Upper lobe of right lung (tissue), 1 donor: Measurements from ENCODE around the gene SMIM24. TPM values are rescaled to one million over a fixed set of nuclear protein-coding genes. Genes with fewer than 3 reads are reported as not detected.

Source experiments
- ATAC-seq: fragments of 200-7000 bp; cut with Tn5 transposase; one replicate; pipeline ENCODE4 v1.9.1; 2020; ENCODE audit warnings: mild to moderate bottlenecking, moderate library complexity
- DNase-seq: peaks from one replicate; pipeline ENCODE4 v3.0.0-alpha.2; 2020
- H3K27ac ChIP-seq: fragments of 200-600 bp; one replicate; pipeline ENCODE4 v1.8.0; 2022
- H3K27me3 ChIP-seq: fragments of 200-600 bp; one replicate; pipeline ENCODE4 v1.8.0; 2022; ENCODE audit warnings: mild to moderate bottlenecking
- H3K36me3 ChIP-seq: fragments of 200-600 bp; one replicate; pipeline ENCODE4 v1.8.0; 2022
- H3K4me1 ChIP-seq: fragments of 200-600 bp; one replicate; pipeline ENCODE4 v1.8.0; 2022
- H3K4me3 ChIP-seq: fragments of 200-600 bp; one replicate; pipeline ENCODE4 v1.8.0; 2022; ENCODE audit warnings: mild to moderate bottlenecking
- H3K9me3 ChIP-seq: fragments of 200-600 bp; one replicate; pipeline ENCODE4 v1.8.0; 2022
- intact Hi-C: fragments of 100-400 bp; cut with DNase I; formaldehyde crosslinking; loops from one replicate; pipeline ENCODE4 v1.11.0; 2022
- total RNA-seq: library from RNA; stranded (reverse); fragmentation: NEBNext Ultra II Directional; extraction: Animal tissue kit (Norgen Biotek cat#: 25700); gene quantifications from one replicate; pipeline ENCODE4 v1.2.1, GENCODE V29; 2021
- TF ChIP-seq, protein P1 (sequence below): fragments of 200-600 bp; IDR thresholded peaks from one replicate; pipeline ENCODE4 v1.8.0; 2022; ENCODE audit warnings: antibody characterized with exemption
- donor health status: DM: no; HTN: yes; CAD: no; lungs with severe emphysema.

SMIM24 gene
- total RNA-seq, 1 donor from 2014 or later, result not detected

- no peaks in the 10 kb centered on the region for H3K27me3 ChIP-seq
- no peak overlapping the region for H3K4me3 ChIP-seq
- ATAC-seq (no peak), DNase-seq (no peak)
- no peak overlapping the region for H3K27ac ChIP-seq
- TF ChIP-seq, protein P1, sequence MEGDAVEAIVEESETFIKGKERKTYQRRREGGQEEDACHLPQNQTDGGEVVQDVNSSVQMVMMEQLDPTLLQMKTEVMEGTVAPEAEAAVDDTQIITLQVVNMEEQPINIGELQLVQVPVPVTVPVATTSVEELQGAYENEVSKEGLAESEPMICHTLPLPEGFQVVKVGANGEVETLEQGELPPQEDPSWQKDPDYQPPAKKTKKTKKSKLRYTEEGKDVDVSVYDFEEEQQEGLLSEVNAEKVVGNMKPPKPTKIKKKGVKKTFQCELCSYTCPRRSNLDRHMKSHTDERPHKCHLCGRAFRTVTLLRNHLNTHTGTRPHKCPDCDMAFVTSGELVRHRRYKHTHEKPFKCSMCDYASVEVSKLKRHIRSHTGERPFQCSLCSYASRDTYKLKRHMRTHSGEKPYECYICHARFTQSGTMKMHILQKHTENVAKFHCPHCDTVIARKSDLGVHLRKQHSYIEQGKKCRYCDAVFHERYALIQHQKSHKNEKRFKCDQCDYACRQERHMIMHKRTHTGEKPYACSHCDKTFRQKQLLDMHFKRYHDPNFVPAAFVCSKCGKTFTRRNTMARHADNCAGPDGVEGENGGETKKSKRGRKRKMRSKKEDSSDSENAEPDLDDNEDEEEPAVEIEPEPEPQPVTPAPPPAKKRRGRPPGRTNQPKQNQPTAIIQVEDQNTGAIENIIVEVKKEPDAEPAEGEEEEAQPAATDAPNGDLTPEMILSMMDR, result no peak
- peaks cover 16% of the 10 kb centered on the region for H3K4me1 ChIP-seq
- no peaks in the 10 kb centered on the region for H3K36me3 ChIP-seq
- H3K9me3 ChIP-seq, result no peaks in the 10 kb centered on the region
- intact Hi-C loops, result no loop called here
These were observed 21.5 kb upstream of the SMIM24 start for GRCh38 chr19:3501780-3502179.

DNA sequence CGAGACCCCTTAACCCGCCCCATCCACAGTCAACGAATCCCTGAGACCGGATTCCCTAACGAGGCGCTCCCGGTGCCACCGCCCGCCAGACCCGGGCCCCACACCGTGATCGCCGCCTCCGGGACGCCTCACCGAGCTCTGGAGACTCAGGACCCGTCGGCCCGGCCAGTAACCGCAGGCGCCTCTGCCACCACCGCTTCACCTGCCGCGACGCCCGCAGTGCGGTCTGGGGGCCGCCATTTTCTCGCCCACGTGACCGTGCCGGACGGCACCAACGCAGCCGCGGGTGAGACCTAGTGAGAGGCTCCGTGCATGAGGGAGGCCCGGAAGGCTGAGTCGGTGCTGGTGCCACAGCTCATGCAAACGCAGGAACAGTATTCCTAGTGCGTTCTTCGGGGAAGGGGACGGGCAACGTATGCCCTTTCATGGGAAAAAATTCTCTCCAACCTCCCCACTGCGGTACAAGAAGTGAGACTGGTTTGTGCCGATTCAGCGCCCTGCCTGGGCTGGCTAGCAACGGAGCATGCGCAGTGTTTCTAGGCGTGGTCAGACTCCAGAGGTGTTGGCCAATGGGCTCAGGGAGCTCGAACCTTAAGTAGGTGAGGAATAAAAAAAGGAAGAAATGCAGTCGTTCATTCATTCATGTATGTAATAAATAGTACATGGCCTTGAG lies 20.2 kb upstream of the SMIM24 start, which contains the start of gene DOHH:
DOHH (minus strand) TSS at position 246 of the 673 bp plus-strand sequence. CDS start 3,860 bp downstream, outside the sequence.
- peaks cover 16% of the 10 kb centered on the region for H3K4me1 ChIP-seq
- H3K9me3 ChIP-seq, result no peaks in the 10 kb centered on the region
- peak within 1 kb of the TSS; percentile 95 for H3K4me3 ChIP-seq
- H3K36me3 ChIP-seq, result peaks cover 11% of the 10 kb centered on the region
- ATAC-seq, result peak; percentile 94
- no peaks in the 10 kb centered on the region for H3K27me3 ChIP-seq
- peak within 1 kb of the TSS; percentile 100 for H3K27ac ChIP-seq
- peak; percentile 97 for DNase-seq
- intact Hi-C loops, result no loop called here
- TF ChIP-seq, protein P1, result no peak

DNA sequence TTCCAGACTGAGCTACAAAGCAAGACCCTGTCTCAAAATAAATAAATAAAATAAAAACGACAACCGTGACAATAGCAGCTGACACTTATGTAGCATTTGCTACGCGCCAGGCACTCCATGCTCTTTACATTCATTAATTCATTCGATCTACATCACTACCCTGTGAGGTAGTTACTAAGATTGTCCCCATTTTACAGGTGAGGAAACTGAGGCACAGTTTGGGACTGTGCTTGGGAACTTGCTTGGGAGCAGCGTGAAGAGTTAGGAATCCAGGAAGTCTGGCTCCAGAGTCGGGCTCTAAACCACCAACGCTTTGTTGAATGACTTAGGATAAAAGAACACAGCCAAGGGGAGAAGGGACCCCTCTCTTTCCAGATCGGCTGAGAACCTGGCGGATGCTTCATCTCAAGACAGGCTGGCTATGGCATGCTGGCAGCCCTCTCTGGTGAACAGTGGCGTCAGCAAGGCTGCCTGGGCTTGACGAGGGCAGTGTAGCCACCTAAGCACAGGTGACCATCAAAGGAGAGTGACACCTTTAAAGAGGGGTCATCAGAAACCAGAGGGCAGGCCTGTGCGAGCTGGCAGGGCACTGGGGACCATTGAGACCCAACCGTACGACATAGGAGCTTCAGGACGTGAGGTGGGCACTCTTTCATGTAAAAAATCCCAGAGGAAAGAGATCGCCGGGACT lies 19.6 kb upstream of the SMIM24 start:
- Histone ChIP-seq H3K27ac (peak overlapping the region; percentile 100), H3K27me3 (no peaks in the 10 kb centered on the region), H3K36me3 (peaks cover 18% of the 10 kb centered on the region), H3K9me3 (no peaks in the 10 kb centered on the region), H3K4me1 (peaks cover 11% of the 10 kb centered on the region), H3K4me3 (peak overlapping the region; percentile 95)
- TF ChIP-seq, protein P1, result no peak
- DNase-seq, result no peak
- ATAC-seq, result peak; percentile 4
- intact Hi-C loops, result no loop called here

- DNase-seq, result no peak
- peaks cover 31% of the 10 kb centered on the region for H3K36me3 ChIP-seq
- H3K4me1 ChIP-seq, result peaks cover 11% of the 10 kb centered on the region
These were observed 17.6 kb upstream of the SMIM24 start for GRCh38 chr19:3497757-3498520.

More at GRCh38 chr19:3497757-3498520, 17.6 kb upstream of the SMIM24 start:
- Histone ChIP-seq H3K4me3 (no peak overlapping the region), H3K9me3 (no peaks in the 10 kb centered on the region), H3K27ac (no peak overlapping the region), H3K27me3 (no peaks in the 10 kb centered on the region)
- intact Hi-C loops, result no loop called here
- TF ChIP-seq, protein P1, result no peak
- ATAC-seq, result no peak
